HEK293T (cell line): ENCODE measurements around the gene TK2.

ENCODE experiments used
- BHLHE40 ChIP-seq: fragments of 450-650 bp; IDR thresholded peaks from 2 replicates; pipeline ENCODE4 v1.6.1; 2016; ENCODE audit warnings: mild to moderate bottlenecking, moderate library complexity, borderline replicate concordance
- ELF4 ChIP-seq: fragments of 450-650 bp; IDR thresholded peaks from 2 replicates; pipeline ENCODE4 v1.6.1; 2017; ENCODE audit warnings: antibody characterized with exemption
- FOXA1 ChIP-seq: fragments of 450-650 bp; IDR thresholded peaks from 2 replicates; pipeline ENCODE4 v1.6.1; 2016; ENCODE audit warnings: mild to moderate bottlenecking
- FOXK2 ChIP-seq: fragments of 450-650 bp; IDR thresholded peaks from 2 replicates; pipeline ENCODE4 v1.6.1; 2016; ENCODE audit warnings: mild to moderate bottlenecking
- L3MBTL2 ChIP-seq: fragments of 450-650 bp; conservative IDR thresholded peaks from 2 replicates; pipeline ENCODE4 v1.6.1; 2016; ENCODE audit warnings: mild to moderate bottlenecking
- NFRKB ChIP-seq: fragments of 450-650 bp; IDR thresholded peaks from 2 replicates; pipeline ENCODE4 v1.6.1; 2016; ENCODE audit warnings: mild to moderate bottlenecking, moderate library complexity
- SP1 ChIP-seq: fragments of 450-650 bp; IDR thresholded peaks from 2 replicates; pipeline ENCODE4 v1.6.1; 2017
- SUZ12 ChIP-seq: fragments of 450-650 bp; IDR thresholded peaks from 2 replicates; pipeline ENCODE4 v1.6.1; 2016; ENCODE audit warnings: mild to moderate bottlenecking
- TARDBP ChIP-seq: fragments of 450-650 bp; IDR thresholded peaks from 2 replicates; pipeline ENCODE4 v1.6.1; 2016
- ZNF384 ChIP-seq: fragments of 450-650 bp; IDR thresholded peaks from 2 replicates; pipeline ENCODE4 v1.6.1; 2016

GRCh38 chr16:66511602-66512271 is 38.2 kb downstream of the TK2 start:
- TF ChIP-seq L3MBTL2 (no peak), ZNF384 (no peak), SP1 (no peak), NFRKB (no peak), FOXA1 (no peak), SUZ12 (no peak), FOXK2 (no peak), TARDBP (no peak), BHLHE40 (no peak), ELF4 (no peak)
